Astrocyte of the spinal cord (primary cell): ENCODE data around the gene ITPKC.
"Not testable (repeated sequence)": the region's sequence is repeated elsewhere in the genome, so short reads cannot be mapped to it uniquely, and the experiment has no call there.

Source experiments
- DNase-seq: peaks from one replicate; pipeline ENCODE4 v3.0.0; 2011; ENCODE audit warnings: low read depth, low spot score
- H3K4me3 ChIP-seq: 2 replicates; pipeline ENCODE4 v1.5.1; 2011; ENCODE audit warnings: low read depth, mild to moderate bottlenecking, low read length, moderate library complexity
- in situ Hi-C: cut with HindIII; loops from 2 replicates; pipeline ENCODE4 v1.10.0; 2017; ENCODE audit warnings: low sequenced_read_pairs
- TF ChIP-seq, protein P1 (sequence below): IDR thresholded peaks from 2 replicates; pipeline ENCODE4 v1.5.1; 2012; ENCODE audit warnings: low read depth, mild to moderate bottlenecking, low read length, inconsistent platforms

ITPKC gene

DNA sequence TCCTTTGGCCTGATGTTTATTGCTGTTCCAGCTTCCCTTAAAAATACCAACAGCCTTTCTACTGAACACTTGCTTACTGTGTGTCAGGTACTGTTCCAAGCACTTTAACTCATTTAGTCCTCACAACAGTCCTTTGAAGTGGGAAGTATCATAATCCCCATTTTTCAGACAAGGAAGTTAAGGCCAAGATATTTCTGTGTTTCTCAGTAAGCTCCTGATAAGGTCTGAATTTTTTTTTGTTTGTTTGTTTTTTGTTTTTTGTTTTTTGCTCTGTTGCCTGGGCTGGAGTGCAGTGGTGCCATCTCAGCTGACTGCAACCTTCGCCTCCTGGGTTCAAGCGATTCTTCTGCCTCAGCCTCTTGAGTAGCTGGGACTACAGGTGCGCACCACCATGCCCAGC lies 41.6 kb downstream of the ITPKC start:
- no peak overlapping the region for H3K4me3 ChIP-seq
- DNase-seq = no peak
- TF ChIP-seq, protein P1, sequence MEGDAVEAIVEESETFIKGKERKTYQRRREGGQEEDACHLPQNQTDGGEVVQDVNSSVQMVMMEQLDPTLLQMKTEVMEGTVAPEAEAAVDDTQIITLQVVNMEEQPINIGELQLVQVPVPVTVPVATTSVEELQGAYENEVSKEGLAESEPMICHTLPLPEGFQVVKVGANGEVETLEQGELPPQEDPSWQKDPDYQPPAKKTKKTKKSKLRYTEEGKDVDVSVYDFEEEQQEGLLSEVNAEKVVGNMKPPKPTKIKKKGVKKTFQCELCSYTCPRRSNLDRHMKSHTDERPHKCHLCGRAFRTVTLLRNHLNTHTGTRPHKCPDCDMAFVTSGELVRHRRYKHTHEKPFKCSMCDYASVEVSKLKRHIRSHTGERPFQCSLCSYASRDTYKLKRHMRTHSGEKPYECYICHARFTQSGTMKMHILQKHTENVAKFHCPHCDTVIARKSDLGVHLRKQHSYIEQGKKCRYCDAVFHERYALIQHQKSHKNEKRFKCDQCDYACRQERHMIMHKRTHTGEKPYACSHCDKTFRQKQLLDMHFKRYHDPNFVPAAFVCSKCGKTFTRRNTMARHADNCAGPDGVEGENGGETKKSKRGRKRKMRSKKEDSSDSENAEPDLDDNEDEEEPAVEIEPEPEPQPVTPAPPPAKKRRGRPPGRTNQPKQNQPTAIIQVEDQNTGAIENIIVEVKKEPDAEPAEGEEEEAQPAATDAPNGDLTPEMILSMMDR = no peak
- in situ Hi-C loops = no loop called here

DNA sequence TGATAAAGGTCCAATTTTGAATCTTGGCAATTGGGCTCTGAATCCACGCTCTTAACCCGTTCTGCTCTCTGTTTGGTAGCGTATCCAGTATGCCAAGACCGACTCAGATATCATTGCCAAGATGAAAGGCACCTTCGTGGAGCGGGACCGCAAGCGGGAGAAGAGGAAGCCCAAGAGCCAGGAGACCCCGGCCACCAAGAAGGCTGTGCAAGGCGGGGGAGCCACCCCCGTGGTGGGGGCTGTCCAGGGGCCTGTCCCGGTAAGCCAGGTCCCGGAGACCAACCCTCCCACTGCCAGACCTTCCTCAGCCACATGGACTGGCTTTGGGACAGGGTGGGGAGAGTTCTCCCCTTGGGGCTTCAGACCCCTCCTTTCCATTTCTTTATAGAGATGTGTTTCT lies 42.4 kb downstream of the ITPKC start:
- in situ Hi-C loops = no loop called here
- no peak overlapping the region for H3K4me3 ChIP-seq
- no peak for DNase-seq
- TF ChIP-seq, protein P1 = no peak

DNA sequence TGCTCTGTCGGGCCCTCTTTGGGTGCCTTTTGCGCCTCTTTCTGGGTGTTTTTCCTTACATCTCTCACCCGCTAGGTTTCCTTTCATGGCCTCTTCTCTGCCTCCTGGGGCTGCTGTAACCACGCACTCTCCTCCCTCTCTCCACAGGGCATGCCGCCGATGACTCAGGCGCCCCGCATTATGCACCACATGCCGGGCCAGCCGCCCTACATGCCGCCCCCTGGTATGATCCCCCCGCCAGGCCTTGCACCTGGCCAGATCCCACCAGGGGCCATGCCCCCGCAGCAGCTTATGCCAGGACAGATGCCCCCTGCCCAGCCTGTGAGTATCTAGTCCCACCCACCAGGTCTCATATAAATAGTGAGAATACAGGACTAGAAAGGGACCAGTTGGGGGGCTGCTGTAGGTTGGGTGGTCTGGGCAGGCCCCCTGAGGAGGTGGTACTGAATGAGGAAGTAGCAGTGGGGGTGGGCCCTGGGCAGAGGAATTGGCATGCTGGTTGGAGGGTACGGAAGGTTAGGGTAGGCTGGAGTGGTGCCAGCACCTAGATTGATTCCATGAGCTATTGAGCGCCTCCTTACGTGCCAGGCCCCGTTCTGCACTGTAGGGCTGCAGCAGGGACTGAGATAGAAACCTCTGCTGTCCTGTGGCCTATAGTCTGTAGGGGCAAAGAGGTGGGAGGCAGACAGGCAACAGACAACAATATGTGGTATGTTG lies 46.0 kb downstream of the ITPKC start:
- no peak overlapping the region for H3K4me3 ChIP-seq
- TF ChIP-seq, protein P1 = peak; percentile 30
- in situ Hi-C loops = no loop called here
- DNase-seq = peak; percentile 56

DNA sequence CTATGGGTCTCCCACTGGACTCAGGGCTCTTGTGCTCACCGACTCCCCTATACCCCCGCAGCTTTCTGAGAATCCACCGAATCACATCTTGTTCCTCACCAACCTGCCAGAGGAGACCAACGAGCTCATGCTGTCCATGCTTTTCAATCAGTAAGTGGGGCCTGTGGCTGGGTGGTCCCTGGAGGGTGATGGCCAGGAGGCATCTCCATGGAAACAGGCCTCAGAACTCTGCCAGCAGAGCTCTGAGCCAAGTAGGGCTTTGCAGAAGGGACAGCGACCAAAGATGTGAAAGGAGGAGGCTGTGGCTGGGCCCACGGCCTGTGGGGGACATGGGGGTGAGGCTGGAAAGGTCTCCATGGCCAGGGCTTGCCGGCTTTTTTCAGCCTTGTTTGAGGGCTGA lies 46.6 kb downstream of the ITPKC start:
- in situ Hi-C loops = no loop called here
- DNase-seq = no peak
- TF ChIP-seq, protein P1 = no peak

DNA sequence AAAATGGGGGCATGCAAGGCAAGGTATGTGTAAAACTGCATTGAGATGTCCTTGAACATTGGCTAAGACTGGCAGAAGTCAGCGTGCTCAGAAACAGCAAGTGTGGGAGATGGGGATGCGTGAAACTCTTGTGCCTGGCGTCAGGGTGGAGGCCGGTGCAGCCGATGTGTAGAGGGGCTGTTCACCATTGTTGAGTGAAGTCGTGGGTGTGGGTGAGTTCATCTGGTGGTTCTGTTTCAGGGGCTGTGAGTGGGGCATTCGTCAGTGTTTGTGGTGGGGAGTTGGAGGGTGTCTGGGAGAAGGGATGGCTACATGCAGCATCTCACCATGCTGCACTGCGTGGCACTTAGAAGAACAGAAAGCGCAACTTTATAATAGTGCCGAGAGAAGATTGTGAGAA lies 47.1 kb downstream of the ITPKC start:
- TF ChIP-seq, protein P1 = no peak
- no peak for DNase-seq
- no peak overlapping the region for H3K4me3 ChIP-seq
- in situ Hi-C loops = no loop called here

More for the DNA sequence above, 46.6 kb downstream of the ITPKC start:
- H3K4me3 ChIP-seq = no peak overlapping the region

DNA sequence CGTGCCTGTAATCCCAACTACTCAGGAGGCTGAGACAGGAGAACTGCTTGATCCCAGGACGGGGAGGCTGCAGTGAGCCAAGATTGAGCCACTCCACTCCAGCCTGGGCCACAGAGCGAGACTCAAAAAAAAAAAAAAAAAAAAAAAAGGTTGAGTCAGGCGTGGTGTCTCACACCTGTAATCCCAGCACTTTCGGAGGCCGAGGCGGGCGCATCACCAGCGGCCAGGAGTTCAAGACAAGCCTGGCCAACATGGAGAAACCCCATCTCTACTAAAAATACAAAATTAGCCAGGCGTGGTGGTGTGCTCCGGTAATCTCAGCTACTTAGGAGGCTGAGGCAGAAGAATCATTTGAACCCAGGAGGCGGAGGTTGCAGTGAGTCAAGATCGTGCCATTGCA lies 49.5 kb downstream of the ITPKC start:
- in situ Hi-C loops = not testable (repeated sequence)

DNA sequence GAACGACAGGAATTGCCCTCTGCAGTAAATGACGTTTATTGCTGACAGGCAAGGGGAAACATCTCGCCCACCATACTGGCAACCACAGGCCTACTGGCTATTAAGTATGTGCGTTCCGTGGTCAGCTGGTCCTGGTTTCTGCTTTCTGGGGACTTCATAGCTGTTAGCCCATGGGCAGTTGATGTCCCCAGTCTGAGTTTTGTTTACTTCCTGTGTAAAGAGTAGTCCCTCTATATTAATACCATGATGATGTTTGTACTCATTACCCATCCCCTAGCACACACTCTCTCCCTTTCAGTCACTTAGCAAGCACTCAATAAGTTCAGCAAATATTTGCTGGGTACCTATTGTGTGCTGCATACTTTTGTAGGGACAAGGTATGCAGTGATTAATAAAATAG lies 52.0 kb downstream of the ITPKC start:
- in situ Hi-C loops = no loop called here
- no peak overlapping the region for H3K4me3 ChIP-seq
- DNase-seq = no peak
- TF ChIP-seq, protein P1 = no peak

More for the DNA sequence above, 49.5 kb downstream of the ITPKC start:
- H3K4me3 ChIP-seq, DNase-seq: not testable (repeated sequence)

DNA sequence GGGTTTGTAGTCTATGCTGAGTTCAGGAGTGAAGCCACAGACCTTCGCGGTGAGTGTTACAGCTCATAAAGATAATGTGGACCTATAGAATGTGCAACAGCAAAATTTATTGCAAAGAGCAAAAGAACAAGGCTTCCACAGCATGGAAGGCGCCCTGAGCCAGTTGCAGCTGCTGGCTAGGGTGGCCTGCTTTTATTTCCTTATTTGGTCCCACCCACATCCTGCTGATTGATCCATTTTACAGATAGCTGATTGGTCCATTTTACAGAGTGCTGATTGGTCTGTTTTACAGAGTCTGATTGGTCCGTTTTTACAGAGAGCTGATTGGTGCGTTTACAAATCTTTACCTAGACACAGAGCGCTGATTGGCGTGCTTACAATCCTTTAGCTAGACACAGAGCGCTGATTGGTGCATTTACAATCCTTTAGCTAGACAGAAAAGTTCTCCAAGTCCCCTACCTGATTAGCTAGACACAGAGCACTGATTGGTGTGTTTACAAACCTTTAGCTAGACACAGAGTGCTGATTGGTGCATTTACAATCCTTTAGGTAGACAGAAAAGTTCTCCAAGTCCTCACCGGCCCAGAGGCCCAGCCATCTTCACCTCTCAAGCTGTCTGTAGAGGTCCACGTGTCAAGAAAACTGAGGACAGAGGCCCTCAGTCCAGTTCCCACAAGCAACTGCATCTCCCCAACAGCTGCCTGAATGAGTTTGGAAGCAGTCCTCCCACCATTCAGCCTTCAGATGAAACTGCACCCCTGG lies 54.4 kb downstream of the ITPKC start:
- in situ Hi-C loops, H3K4me3 ChIP-seq, DNase-seq: not testable (repeated sequence)
